Chondrocyte (in vitro differentiated cells): ENCODE measurements around the gene SNAI3. TPM values are rescaled to one million over a fixed set of nuclear protein-coding genes. Genes with fewer than 3 reads are reported as not detected.

Experiments
- DNase-seq: peaks from one replicate; pipeline ENCODE4 v3.0.0; 2021; ENCODE audit warnings: mixed read lengths, low spot score
- H3K27ac Mint-ChIP-seq: one replicate; pipeline ENCODE4 v1.8.0; 2021; ENCODE audit warnings: mild to moderate bottlenecking, moderate library complexity, mixed read lengths; ENCODE audit not compliant: unreplicated experiment
- H3K27me3 Mint-ChIP-seq: 2 replicates; pipeline ENCODE4 v1.8.0; 2021; ENCODE audit warnings: low read depth, mixed read lengths
- H3K36me3 Mint-ChIP-seq: 2 replicates; pipeline ENCODE4 v1.8.0; 2021; ENCODE audit warnings: low read depth, mixed read lengths
- H3K4me1 Mint-ChIP-seq: 2 replicates; pipeline ENCODE4 v1.8.0; 2021; ENCODE audit warnings: low read depth, mild to moderate bottlenecking, mixed read lengths
- H3K4me3 Mint-ChIP-seq: one replicate; pipeline ENCODE4 v1.8.0; 2021; ENCODE audit warnings: mild to moderate bottlenecking, moderate library complexity, mixed read lengths; ENCODE audit not compliant: unreplicated experiment
- H3K9me3 Mint-ChIP-seq: 2 replicates; pipeline ENCODE4 v1.8.0; 2021; ENCODE audit warnings: low read depth, mixed read lengths
- microRNA-seq: library from miRNA; unstranded; fragments of <30 nt; microRNA quantifications from one replicate; pipeline ENCODE4 v1.2.0, GENCODE V29; 2020; ENCODE audit warnings: borderline number of aligned reads
- total RNA-seq: library from RNA; stranded (reverse); gene quantifications from 3 replicates; pipeline ENCODE4 v1.2.1, GENCODE V29; 2021
- TF ChIP-seq, protein P1 (sequence below): fragments of 200-600 bp; sonication (generic); IDR thresholded peaks from 2 replicates; pipeline ENCODE4 v1.5.0; 2021; ENCODE audit warnings: antibody characterized with exemption, mild to moderate bottlenecking, moderate library complexity

The SNAI3 gene
- total RNA-seq, 1 donor from 2014 or later, result not detected

DNA sequence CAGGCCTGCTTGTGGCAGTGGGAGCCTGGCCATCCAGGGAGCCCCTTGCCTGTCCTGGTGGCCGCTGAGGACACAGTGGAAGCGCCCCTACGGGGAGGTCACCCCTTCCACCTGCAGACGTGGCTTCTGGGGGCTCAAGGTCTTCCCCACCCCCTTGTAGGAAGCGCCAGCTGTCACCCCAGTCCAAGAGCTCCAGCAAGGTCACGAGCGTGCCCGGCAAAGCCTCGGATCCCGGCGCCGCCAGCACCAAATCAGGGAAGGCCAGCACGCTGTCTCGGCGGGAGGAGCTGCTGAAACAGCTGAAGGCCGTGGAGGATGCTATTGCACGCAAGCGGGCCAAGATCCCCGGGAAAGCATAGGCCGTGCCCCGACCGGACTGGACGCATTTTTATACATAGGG, 55.4 kb downstream of the SNAI3 start:
- H3K27ac Mint-ChIP-seq, result no peak overlapping the region
- H3K36me3 Mint-ChIP-seq, result peaks cover 11% of the 10 kb centered on the region
- peaks cover 4% of the 10 kb centered on the region for H3K4me1 Mint-ChIP-seq
- no peak overlapping the region for H3K4me3 Mint-ChIP-seq
- H3K27me3 Mint-ChIP-seq, result no peaks in the 10 kb centered on the region
- no peak for DNase-seq
- TF ChIP-seq, protein P1, sequence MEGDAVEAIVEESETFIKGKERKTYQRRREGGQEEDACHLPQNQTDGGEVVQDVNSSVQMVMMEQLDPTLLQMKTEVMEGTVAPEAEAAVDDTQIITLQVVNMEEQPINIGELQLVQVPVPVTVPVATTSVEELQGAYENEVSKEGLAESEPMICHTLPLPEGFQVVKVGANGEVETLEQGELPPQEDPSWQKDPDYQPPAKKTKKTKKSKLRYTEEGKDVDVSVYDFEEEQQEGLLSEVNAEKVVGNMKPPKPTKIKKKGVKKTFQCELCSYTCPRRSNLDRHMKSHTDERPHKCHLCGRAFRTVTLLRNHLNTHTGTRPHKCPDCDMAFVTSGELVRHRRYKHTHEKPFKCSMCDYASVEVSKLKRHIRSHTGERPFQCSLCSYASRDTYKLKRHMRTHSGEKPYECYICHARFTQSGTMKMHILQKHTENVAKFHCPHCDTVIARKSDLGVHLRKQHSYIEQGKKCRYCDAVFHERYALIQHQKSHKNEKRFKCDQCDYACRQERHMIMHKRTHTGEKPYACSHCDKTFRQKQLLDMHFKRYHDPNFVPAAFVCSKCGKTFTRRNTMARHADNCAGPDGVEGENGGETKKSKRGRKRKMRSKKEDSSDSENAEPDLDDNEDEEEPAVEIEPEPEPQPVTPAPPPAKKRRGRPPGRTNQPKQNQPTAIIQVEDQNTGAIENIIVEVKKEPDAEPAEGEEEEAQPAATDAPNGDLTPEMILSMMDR, result no peak
- no peaks in the 10 kb centered on the region for H3K9me3 Mint-ChIP-seq

DNA sequence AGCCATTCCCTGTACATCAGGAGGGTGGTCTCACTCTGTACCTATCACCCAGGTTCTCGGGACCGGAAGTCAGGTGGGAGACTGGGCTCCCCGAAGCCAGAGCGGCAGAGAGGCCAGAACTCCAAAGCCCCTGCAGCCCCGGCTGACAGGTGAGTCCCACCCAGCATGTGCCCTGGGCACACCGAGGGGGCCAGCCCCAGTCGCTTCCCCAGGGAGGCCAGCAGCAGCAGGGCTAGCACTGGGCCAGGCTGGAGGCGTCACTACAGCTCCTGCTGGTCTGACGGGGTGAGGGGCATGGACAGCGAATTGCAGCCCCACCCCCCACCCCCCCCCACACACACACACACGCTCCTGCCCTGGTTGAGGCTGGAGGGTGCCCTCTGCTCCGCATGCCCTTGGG, 55.9 kb downstream of the SNAI3 start:
- Mint-ChIP-seq H3K4me3 (no peak overlapping the region), H3K9me3 (no peaks in the 10 kb centered on the region), H3K27me3 (no peaks in the 10 kb centered on the region), H3K36me3 (peaks cover 11% of the 10 kb centered on the region), H3K4me1 (peaks cover 4% of the 10 kb centered on the region), H3K27ac (no peak overlapping the region)
- TF ChIP-seq, protein P1, result no peak
- DNase-seq, result peak; percentile 81

DNA sequence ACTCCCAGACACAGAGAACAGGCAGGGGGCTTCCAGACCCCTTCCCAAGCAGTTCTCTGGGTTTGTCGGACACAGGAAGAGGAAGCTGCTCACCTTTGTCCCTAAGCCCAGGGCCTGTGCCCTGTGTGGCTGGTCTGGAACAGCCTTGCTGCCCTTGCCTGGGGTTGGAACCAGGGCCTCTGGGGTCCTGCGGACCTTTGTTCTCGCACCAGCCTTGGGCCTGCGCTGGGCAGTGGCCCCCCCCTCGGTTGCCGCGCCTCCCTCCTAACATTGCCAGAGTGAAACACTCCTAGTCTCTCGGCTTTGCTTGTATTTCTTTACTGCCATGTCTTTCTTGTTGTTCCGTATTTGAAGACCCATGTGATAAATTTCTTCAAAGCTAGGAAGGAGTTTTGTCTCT, 56.5 kb downstream of the SNAI3 start:
- no peaks in the 10 kb centered on the region for H3K27me3 Mint-ChIP-seq
- H3K9me3 Mint-ChIP-seq, result no peaks in the 10 kb centered on the region
- TF ChIP-seq, protein P1, result no peak
- peaks cover 11% of the 10 kb centered on the region for H3K36me3 Mint-ChIP-seq
- no peak overlapping the region for H3K27ac Mint-ChIP-seq
- H3K4me1 Mint-ChIP-seq, result no peaks in the 10 kb centered on the region
- no peak overlapping the region for H3K4me3 Mint-ChIP-seq
- DNase-seq, result no peak

DNA sequence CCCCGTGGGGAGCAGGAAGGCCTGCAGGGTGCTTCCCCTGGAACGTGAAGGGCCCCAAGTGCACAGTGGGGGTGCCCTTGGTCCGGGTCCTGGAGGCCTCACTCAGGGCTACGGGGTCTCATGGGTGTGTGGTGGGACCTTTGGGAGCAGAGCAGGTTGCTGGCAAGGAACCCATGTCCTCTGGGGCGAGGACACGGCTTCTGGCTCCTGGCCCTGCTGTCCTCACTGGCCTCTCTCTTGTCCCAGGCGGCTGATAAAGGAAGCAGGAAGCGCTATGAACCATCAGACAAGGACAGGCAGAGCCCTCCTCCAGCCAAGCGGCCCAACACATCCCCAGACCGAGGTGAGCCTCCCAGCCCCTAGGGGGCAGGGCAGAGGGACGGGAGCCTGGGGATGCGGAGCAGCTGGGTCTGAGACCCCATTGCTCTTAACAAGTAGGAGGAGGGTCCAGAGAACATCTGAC, 57.8 kb downstream of the SNAI3 start:
- Mint-ChIP-seq H3K36me3 (peaks cover 12% of the 10 kb centered on the region), H3K9me3 (no peaks in the 10 kb centered on the region), H3K4me1 (no peaks in the 10 kb centered on the region), H3K4me3 (no peak overlapping the region), H3K27me3 (no peaks in the 10 kb centered on the region), H3K27ac (no peak overlapping the region)
- TF ChIP-seq, protein P1, result peak; percentile 63
- peak; percentile 76 for DNase-seq

Small RNA genes lying within 50 kb of the gene (microRNA-seq; reads per million reads assigned to microRNA genes)
- not detected for gene MIR4722

Other genes starting within 250 kb of the SNAI3 start
- 4.4 to 7.6 TPM (median 7.0 TPM) in 3 replicates for gene ZFPM1, start 233.2 kb downstream of the SNAI3 start, total RNA-seq
- gene ZC3H18, start 116.1 kb downstream of the SNAI3 start, total RNA-seq, result 32.1 to 38.4 TPM (median 36.7 TPM) in 3 replicates
- gene IL17C, start 47.9 kb downstream of the SNAI3 start, total RNA-seq, result not detected in 3 replicates
- gene CYBA, start 35.5 kb downstream of the SNAI3 start, total RNA-seq, result 13.4 to 55.1 TPM (median 51.7 TPM) in 3 replicates
- 38.3 to 40.0 TPM (median 38.8 TPM) in 3 replicates for gene MVD, start 23.4 kb downstream of the SNAI3 start, total RNA-seq
- 12.8 to 15.5 TPM (median 14.3 TPM) in 3 replicates for gene RNF166, start 19.9 kb upstream of the SNAI3 start, total RNA-seq
- gene CTU2, start 20.0 kb upstream of the SNAI3 start, total RNA-seq, result 20.7 to 37.1 TPM (median 24.1 TPM) in 3 replicates
- gene PIEZO1, start 98.7 kb upstream of the SNAI3 start, total RNA-seq, result 134 to 209 TPM (median 208 TPM) in 3 replicates
- 2.9 to 11.7 TPM (median 3.7 TPM) in 3 replicates for gene CDT1, start 117.3 kb upstream of the SNAI3 start, total RNA-seq
- gene APRT, start 125.4 kb upstream of the SNAI3 start, total RNA-seq, result 68.8 to 90.2 TPM (median 70.7 TPM) in 3 replicates
- 34.1 to 36.6 TPM (median 34.6 TPM) in 3 replicates for gene GALNS, start 170.4 kb upstream of the SNAI3 start, total RNA-seq
- gene TRAPPC2L, start 170.6 kb upstream of the SNAI3 start, total RNA-seq, result 42.7 to 55.8 TPM (median 52.5 TPM) in 3 replicates
- not detected in 3 replicates for gene PABPN1L, start 180.2 kb upstream of the SNAI3 start, total RNA-seq